Fibroblast of lung (primary cell): ENCODE data around the gene PAQR7.
"Not testable (repeated sequence)": the region's sequence is repeated elsewhere in the genome, so short reads cannot be mapped to it uniquely, and the experiment has no call there.

ENCODE experiments used
- CTCF ChIP-seq, 2 donors: IDR thresholded peaks in 1 of 2; conservative IDR thresholded peaks in 1 of 2; 1 replicate in 1 of 2; 2 replicates in 1 of 2; pipeline ENCODE4 v1.5.1; 2011 to 2012; ENCODE audit warnings: low read length in 2 of 2, control low read depth in 1 of 2, inconsistent platforms in 1 of 2, low read depth in 1 of 2, mild to moderate bottlenecking in 1 of 2
- EZH2 ChIP-seq: IDR thresholded peaks from 2 replicates; pipeline ENCODE4 v1.5.1; 2012; ENCODE audit warnings: low read length, control low read depth, mild to moderate bottlenecking; ENCODE audit errors: missing control alignments

DNA sequence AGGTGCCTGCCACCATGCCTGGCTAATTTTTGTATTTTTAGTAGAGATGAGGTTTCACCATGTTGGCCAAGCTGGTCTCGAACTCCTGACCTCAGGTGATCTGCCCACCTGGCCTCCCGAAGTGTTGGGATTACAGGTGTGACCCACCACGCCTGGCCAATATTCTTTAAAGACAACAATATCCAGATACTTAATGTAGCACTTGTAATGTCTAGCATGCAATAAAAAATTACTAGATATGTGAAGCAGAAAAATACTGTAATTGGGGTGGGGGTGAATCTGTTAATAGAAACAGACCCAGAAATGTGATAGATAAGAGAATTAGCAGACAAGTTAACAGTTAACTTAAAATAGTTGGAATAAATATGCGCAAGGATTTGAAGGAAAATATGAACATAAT lies 35.7 kb downstream of the PAQR7 start:
- not testable (repeated sequence) for TF ChIP-seq CTCF (conservative IDR thresholded peaks at IDR 0.05 in 1 of 2, IDR thresholded peaks at IDR 0.05 in 1 of 2; ENCODE audit: low read depth in 1 of 2, low read length in 2 of 2); EZH2
